Ecto neural progenitor cell (in vitro differentiated cells): ENCODE measurements around the gene ACOT6.
"Not testable (repeated sequence)": the region's sequence is repeated elsewhere in the genome, so short reads cannot be mapped to it uniquely, and the experiment has no call there.

ENCODE experiments used
- DNase-seq: peaks from one replicate; pipeline ENCODE4 v3.0.0-alpha.2; 2018; ENCODE audit warnings: low spot score

Gene ACOT6

GRCh38 chr14:73651005-73651404 lies 38.7 kb downstream of the ACOT6 start:
- no peak for DNase-seq

- DNase-seq, result no peak
Observed at GRCh38 chr14:73655851-73656250, 43.5 kb downstream of the ACOT6 start.

GRCh38 chr14:73659202-73659601 lies 46.9 kb downstream of the ACOT6 start:
- not testable (repeated sequence) for DNase-seq

GRCh38 chr14:73660511-73660910 lies 48.2 kb downstream of the ACOT6 start:
- DNase-seq, result no peak

- no peak for DNase-seq
Observed at GRCh38 chr14:73661872-73662271, 49.6 kb downstream of the ACOT6 start.

- DNase-seq, result no peak
Observed at GRCh38 chr14:73662487-73662943, 50.2 kb downstream of the ACOT6 start.

- no peak for DNase-seq
Observed at GRCh38 chr14:73663548-73664212, 51.4 kb downstream of the ACOT6 start.

- DNase-seq, result no peak
Observed at GRCh38 chr14:73665130-73665529, 52.8 kb downstream of the ACOT6 start.

GRCh38 chr14:73666583-73666982 lies 54.3 kb downstream of the ACOT6 start:
- no peak for DNase-seq

GRCh38 chr14:73667854-73668253 lies 55.5 kb downstream of the ACOT6 start:
- no peak for DNase-seq
